ENCODE measurements around the gene GCN1. TPM values are rescaled to one million over a fixed set of nuclear protein-coding genes. Genes with fewer than 3 reads are reported as not detected.

Gene GCN1
- total and polyA plus RNA-seq, 10 of the 15 experiments (the other 5 are each of a cell fraction or from before 2014, with no cell fraction given), result 10.8 to 150 (median 58.3) TPM

GRCh38 chr12:120209851-120210250 lies 15.3 kb upstream of the GCN1 start (continued):
- TF ChIP-seq, protein P1, sequence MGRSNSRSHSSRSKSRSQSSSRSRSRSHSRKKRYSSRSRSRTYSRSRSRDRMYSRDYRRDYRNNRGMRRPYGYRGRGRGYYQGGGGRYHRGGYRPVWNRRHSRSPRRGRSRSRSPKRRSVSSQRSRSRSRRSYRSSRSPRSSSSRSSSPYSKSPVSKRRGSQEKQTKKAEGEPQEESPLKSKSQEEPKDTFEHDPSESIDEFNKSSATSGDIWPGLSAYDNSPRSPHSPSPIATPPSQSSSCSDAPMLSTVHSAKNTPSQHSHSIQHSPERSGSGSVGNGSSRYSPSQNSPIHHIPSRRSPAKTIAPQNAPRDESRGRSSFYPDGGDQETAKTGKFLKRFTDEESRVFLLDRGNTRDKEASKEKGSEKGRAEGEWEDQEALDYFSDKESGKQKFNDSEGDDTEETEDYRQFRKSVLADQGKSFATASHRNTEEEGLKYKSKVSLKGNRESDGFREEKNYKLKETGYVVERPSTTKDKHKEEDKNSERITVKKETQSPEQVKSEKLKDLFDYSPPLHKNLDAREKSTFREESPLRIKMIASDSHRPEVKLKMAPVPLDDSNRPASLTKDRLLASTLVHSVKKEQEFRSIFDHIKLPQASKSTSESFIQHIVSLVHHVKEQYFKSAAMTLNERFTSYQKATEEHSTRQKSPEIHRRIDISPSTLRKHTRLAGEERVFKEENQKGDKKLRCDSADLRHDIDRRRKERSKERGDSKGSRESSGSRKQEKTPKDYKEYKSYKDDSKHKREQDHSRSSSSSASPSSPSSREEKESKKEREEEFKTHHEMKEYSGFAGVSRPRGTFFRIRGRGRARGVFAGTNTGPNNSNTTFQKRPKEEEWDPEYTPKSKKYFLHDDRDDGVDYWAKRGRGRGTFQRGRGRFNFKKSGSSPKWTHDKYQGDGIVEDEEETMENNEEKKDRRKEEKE (IDR thresholded peaks at IDR 0.05), result no peak
- TF ChIP-seq SIX5 (IDR thresholded peaks at IDR 0.05; ENCODE audit: low read depth, low read length, severe bottlenecking), result no peak
- TF ChIP-seq MLLT1 (IDR thresholded peaks at IDR 0.05), result no peak

DNA sequence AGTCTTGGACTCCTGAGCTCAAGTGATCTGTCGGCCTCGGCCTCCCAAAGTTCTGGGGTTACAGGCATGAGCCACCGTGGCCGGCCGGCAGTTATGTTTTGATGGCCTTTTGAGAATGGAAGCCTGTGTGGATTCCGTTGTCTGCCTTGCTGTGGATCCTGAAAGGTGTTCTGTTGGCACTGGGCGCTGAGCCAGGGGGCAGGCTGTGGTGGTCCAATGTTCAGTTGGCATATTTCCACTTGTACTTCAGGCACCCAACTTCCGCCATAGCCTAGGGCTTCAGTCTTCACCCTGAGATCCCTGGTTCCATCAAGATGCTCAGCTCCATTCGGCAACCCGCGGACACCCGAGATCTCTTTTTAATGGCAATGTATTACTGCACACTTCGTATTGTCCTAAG lies 12.7 kb upstream of the GCN1 start:
- Histone ChIP-seq H3K4me3 (no peak overlapping the region), H2AFZ (ENCODE audit: control insufficient read depth, low read depth, low read length) (no peak overlapping the region), H3K9ac (ENCODE audit: control insufficient read depth, insufficient read depth, low read length) (no peak overlapping the region), H3K36me3 (ENCODE audit: control insufficient read depth in 2 of 2, insufficient read depth in 2 of 2, low read length in 1 of 2) (no peaks in the 10 kb centered on the region; a peak in 1 of 4 replicates), H3K79me2 (ENCODE audit: control insufficient read depth, insufficient read depth, low read length) (peaks cover 3% of the 10 kb centered on the region; the same call in 1 of the 2 replicates), H3K4me1 (ENCODE audit: control insufficient read depth, insufficient read depth, low read length) (no peaks in the 10 kb centered on the region), H3K4me2 (ENCODE audit: control insufficient read depth, insufficient read depth) (no peak overlapping the region), H4K20me1 (ENCODE audit: control insufficient read depth, insufficient read depth) (no peaks in the 10 kb centered on the region), H3K27ac (ENCODE audit: control insufficient read depth, insufficient read depth) (no peak overlapping the region), H3K9me3 (replicated peaks; ENCODE audit: control insufficient read depth, insufficient read depth, low read length) (no peaks in the 10 kb centered on the region), H3K27me3 (replicated peaks in 1 of 2; ENCODE audit: control insufficient read depth in 2 of 2, insufficient read depth in 2 of 2, low read length in 1 of 2) (no peaks in the 10 kb centered on the region)
- BruUV-seq (replicated peaks), result no TSS peak
- ChIA-PET RAD21 (ENCODE audit: unreplicated experiment) (no interaction called here), SMC1A (ENCODE audit: uncharacterized antibody, unreplicated experiment) (interaction anchor here (1.0 kb wide), 1 partner anchor 20 kb away, joined by 4 read pairs; no protein-coding TSS in a partner anchor), POLR2A (interaction anchor here (0.5 kb wide), 1 partner anchor 11 kb away, joined by 4 read pairs; no protein-coding TSS in a partner anchor), CTCF (interaction anchor here (1.2 kb wide), 1 partner anchor 21 kb away, joined by 3 read pairs; no protein-coding TSS in a partner anchor)
- no peak for TF ChIP-seq RELA (IDR thresholded peaks at IDR 0.05; ENCODE audit: borderline replicate concordance, partially characterized antibody)
- TF ChIP-seq YY1 (IDR thresholded peaks at IDR 0.05; ENCODE audit: low read depth, low read length), result no peak
- TF ChIP-seq JUND (IDR thresholded peaks at IDR 0.05; ENCODE audit: low read depth, low read length), result no peak
- TF ChIP-seq ZNF274 (IDR thresholded peaks at IDR 0.05; ENCODE audit: insufficient read depth, insufficient read length), result no peak
- TF ChIP-seq STAT3 (IDR thresholded peaks at IDR 0.05; ENCODE audit: low read depth, low read length), result no peak
- no peak for TF ChIP-seq NR2F1 (conservative IDR thresholded peaks at IDR 0.05)
- no peak for TF ChIP-seq KLF5 (IDR thresholded peaks at IDR 0.05; ENCODE audit: partially characterized antibody)
- TF ChIP-seq PAX8 (IDR thresholded peaks at IDR 0.05), result no peak
- no peak for TF ChIP-seq HDAC6 (IDR thresholded peaks at IDR 0.05; ENCODE audit: unreplicated experiment)
- no peak for TF ChIP-seq CBFB (IDR thresholded peaks at IDR 0.05; ENCODE audit: low read depth)
- no peak for TF ChIP-seq GATAD2B (conservative IDR thresholded peaks at IDR 0.05; ENCODE audit: low read depth)
- no peak for TF ChIP-seq NFXL1 (IDR thresholded peaks at IDR 0.05; ENCODE audit: borderline replicate concordance)
- ATAC-seq (no peak), DNase-seq (ENCODE audit: low read depth, low spot score) (no peak), FAIRE-seq (no peak)
- 97% methylated on average over 13 of the region's 13 CpGs for WGBS (ENCODE audit: insufficient coverage, insufficient replicate concordance, low lambda C conversion rate, missing lambda C conversion rate)
- in situ Hi-C loops (cut with MboI) (no loop called here), intact Hi-C loops (cut with micrococcal nuclease; ENCODE audit: unreplicated experiment) (no loop called here)
